H9 (cell line): ENCODE measurements around the gene THEM4. TPM values are rescaled to one million over a fixed set of nuclear protein-coding genes. Genes with fewer than 3 reads are reported as not detected.

Experiments
- DNase-seq: peaks from one replicate; pipeline ENCODE4 v3.0.0-alpha.2; 2017
- H2AFZ ChIP-seq: one replicate; pipeline ENCODE4 v1.6.1; 2013; ENCODE audit warnings: mild to moderate bottlenecking, low read length, control low read depth, moderate library complexity
- H2AK5ac ChIP-seq: 2 replicates; pipeline ENCODE4 v1.6.1; 2013; ENCODE audit warnings: low read length, control low read depth, mixed read lengths; ENCODE audit not compliant: insufficient read length
- H2BK120ac ChIP-seq: one replicate; pipeline ENCODE4 v1.6.1; 2013; ENCODE audit warnings: low read depth, mild to moderate bottlenecking, low read length, control low read depth, inconsistent platforms; ENCODE audit not compliant: poor library complexity, severe bottlenecking
- H2BK12ac ChIP-seq: 2 replicates; pipeline ENCODE4 v1.6.1; 2013; ENCODE audit warnings: low read length, control low read depth, mixed read lengths, low read depth; ENCODE audit not compliant: insufficient read length
- H2BK15ac ChIP-seq: 2 replicates; pipeline ENCODE4 v1.6.1; 2013; ENCODE audit warnings: low read depth, low read length, control low read depth
- H2BK20ac ChIP-seq: one replicate; pipeline ENCODE4 v1.6.1; 2013; ENCODE audit warnings: low read depth, mild to moderate bottlenecking, low read length, control low read depth, inconsistent platforms; ENCODE audit not compliant: poor library complexity, severe bottlenecking
- H2BK5ac ChIP-seq: 2 replicates; pipeline ENCODE4 v1.6.1; 2013; ENCODE audit warnings: low read length, control low read depth, mixed read lengths; ENCODE audit not compliant: insufficient read length
- H3K14ac ChIP-seq: 2 replicates; pipeline ENCODE4 v1.6.1; 2013; ENCODE audit warnings: low read length, control low read depth; ENCODE audit not compliant: insufficient read depth
- H3K18ac ChIP-seq: 2 replicates; pipeline ENCODE4 v1.6.1; 2013; ENCODE audit warnings: low read depth, mild to moderate bottlenecking, mixed read lengths, low read length, control low read depth; ENCODE audit not compliant: insufficient read length
- H3K23ac ChIP-seq: 2 replicates; pipeline ENCODE4 v1.6.1; 2013; ENCODE audit warnings: low read length, control low read depth, mixed read lengths, low read depth; ENCODE audit not compliant: insufficient read length
- H3K23me2 ChIP-seq: 2 replicates; pipeline ENCODE4 v1.6.1; 2013; ENCODE audit warnings: low read depth, mild to moderate bottlenecking, mixed read lengths, low read length, control low read depth; ENCODE audit not compliant: insufficient read length, poor library complexity, severe bottlenecking
- H3K27ac ChIP-seq: 2 replicates; pipeline ENCODE4 v1.5.1; 2013; ENCODE audit warnings: low read length, control low read depth, mixed read lengths, low read depth; ENCODE audit not compliant: insufficient read length
- H3K27me3 ChIP-seq: 2 replicates; pipeline ENCODE4 v1.6.1; 2013; ENCODE audit warnings: low read length, control low read depth, inconsistent platforms; ENCODE audit not compliant: insufficient read depth
- H3K4ac ChIP-seq: 2 replicates; pipeline ENCODE4 v1.6.1; 2013; ENCODE audit warnings: low read depth, mild to moderate bottlenecking, control low read depth, inconsistent platforms, low read length, moderate library complexity
- H3K4me1 ChIP-seq: 2 replicates; pipeline ENCODE4 v1.6.1; 2013; ENCODE audit warnings: low read length, control low read depth, inconsistent platforms; ENCODE audit not compliant: insufficient read depth
- H3K4me2 ChIP-seq: 2 replicates; pipeline ENCODE4 v1.6.1; 2013; ENCODE audit warnings: low read length, control low read depth, mixed read lengths; ENCODE audit not compliant: insufficient read length, insufficient read depth
- H3K56ac ChIP-seq: 2 replicates; pipeline ENCODE4 v1.6.1; 2013; ENCODE audit warnings: low read depth, mild to moderate bottlenecking, mixed read lengths, low read length, control low read depth; ENCODE audit not compliant: insufficient read length
- H3K79me1 ChIP-seq: 2 replicates; pipeline ENCODE4 v1.6.1; 2013; ENCODE audit warnings: low read depth, mild to moderate bottlenecking, moderate library complexity, low read length, control low read depth, inconsistent platforms; ENCODE audit not compliant: insufficient read depth, poor library complexity, severe bottlenecking
- H3K79me2 ChIP-seq: 2 replicates; pipeline ENCODE4 v1.6.1; 2013; ENCODE audit warnings: low read length, control low read depth, inconsistent platforms; ENCODE audit not compliant: insufficient read depth
- H3K9ac ChIP-seq: 2 replicates; pipeline ENCODE4 v1.6.1; 2013; ENCODE audit warnings: low read length, control low read depth, mixed read lengths; ENCODE audit not compliant: insufficient read length; ENCODE audit errors: extremely low read depth
- H3K9me3 ChIP-seq: one replicate; pipeline ENCODE4 v1.6.1; 2013; ENCODE audit warnings: low read depth, low read length, inconsistent platforms; ENCODE audit not compliant: control insufficient read depth
- H3T11ph ChIP-seq: one replicate; pipeline ENCODE4 v1.6.1; 2013; ENCODE audit warnings: mild to moderate bottlenecking, low read length, control low read depth, inconsistent platforms
- H4K20me1 ChIP-seq: one replicate; pipeline ENCODE4 v1.6.1; 2013; ENCODE audit not compliant: control insufficient read depth, insufficient read length, insufficient read depth
- H4K5ac ChIP-seq: 2 replicates; pipeline ENCODE4 v1.6.1; 2013; ENCODE audit warnings: low read depth, mild to moderate bottlenecking, mixed read lengths, low read length, control low read depth; ENCODE audit not compliant: insufficient read length
- H4K8ac ChIP-seq: replicated peaks from 2 replicates; pipeline ENCODE4 v1.6.1; 2013; ENCODE audit warnings: low read length, control low read depth, mixed read lengths, low read depth; ENCODE audit not compliant: insufficient read length
- H4K91ac ChIP-seq: 2 replicates; pipeline ENCODE4 v1.6.1; 2013; ENCODE audit warnings: low read depth, mild to moderate bottlenecking, moderate library complexity, mixed read lengths, low read length, control low read depth; ENCODE audit not compliant: insufficient read length
- H3K27ac Mint-ChIP-seq, 3 experiments: 2 replicates in 2 of 3; 3 replicates in 1 of 3; pipeline ENCODE4 v1.8.0; 2020 to 2021; ENCODE audit warnings: mixed read lengths in 3 of 3, mild to moderate bottlenecking in 1 of 3, moderate library complexity in 1 of 3
- H3K27me3 Mint-ChIP-seq: 2 replicates; pipeline ENCODE4 v1.8.0; 2021; ENCODE audit warnings: low read depth, mild to moderate bottlenecking, moderate library complexity, mixed read lengths
- H3K36me3 Mint-ChIP-seq, 3 experiments: 2 replicates in 2 of 3; 3 replicates in 1 of 3; pipeline ENCODE4 v1.8.0; 2020 to 2021; ENCODE audit warnings: low read depth in 3 of 3, mixed read lengths in 3 of 3; ENCODE audit not compliant: insufficient read depth in 1 of 3
- H3K4me1 Mint-ChIP-seq, 2 experiments: 2 replicates each; pipeline ENCODE4 v1.8.0; 2020; ENCODE audit warnings: mixed read lengths in 2 of 2
- H3K4me3 Mint-ChIP-seq, 2 experiments: 2 replicates in 1 of 2; 3 replicates in 1 of 2; pipeline ENCODE4 v1.8.0; 2020 to 2021; ENCODE audit warnings: mild to moderate bottlenecking in 2 of 2, mixed read lengths in 2 of 2, moderate library complexity in 1 of 2
- H3K9me3 Mint-ChIP-seq, 2 experiments: 2 replicates in 1 of 2; 3 replicates in 1 of 2; pipeline ENCODE4 v1.8.0; 2020; ENCODE audit warnings: mild to moderate bottlenecking in 2 of 2, mixed read lengths in 2 of 2, moderate library complexity in 1 of 2
- WGBS: extraction: QIAGEN DNeasy Blood & Tissue Kit; methylation state at CpG from one replicate; pipeline ENCODE4 v1.1.7; 2013; ENCODE audit warnings: missing lambda C conversion rate, low lambda C conversion rate, mixed read lengths; ENCODE audit not compliant: insufficient read length; ENCODE audit errors: extremely low coverage; 5-methylcytosine and 5-hydroxymethylcytosine counted together
- total RNA-seq: library from RNA; stranded (reverse); gene quantifications from 2 replicates; pipeline ENCODE4 v1.2.1, GENCODE V29; 2021
- TF ChIP-seq, protein P1 (sequence below): fragments of 200-600 bp; sonication (generic); conservative IDR thresholded peaks from 3 replicates; pipeline ENCODE4 v1.8.0; 2021; ENCODE audit warnings: antibody characterized with exemption, mild to moderate bottlenecking

The THEM4 gene
- total RNA-seq, 1 experiment from 2014 or later, result 10.5 TPM

DNA sequence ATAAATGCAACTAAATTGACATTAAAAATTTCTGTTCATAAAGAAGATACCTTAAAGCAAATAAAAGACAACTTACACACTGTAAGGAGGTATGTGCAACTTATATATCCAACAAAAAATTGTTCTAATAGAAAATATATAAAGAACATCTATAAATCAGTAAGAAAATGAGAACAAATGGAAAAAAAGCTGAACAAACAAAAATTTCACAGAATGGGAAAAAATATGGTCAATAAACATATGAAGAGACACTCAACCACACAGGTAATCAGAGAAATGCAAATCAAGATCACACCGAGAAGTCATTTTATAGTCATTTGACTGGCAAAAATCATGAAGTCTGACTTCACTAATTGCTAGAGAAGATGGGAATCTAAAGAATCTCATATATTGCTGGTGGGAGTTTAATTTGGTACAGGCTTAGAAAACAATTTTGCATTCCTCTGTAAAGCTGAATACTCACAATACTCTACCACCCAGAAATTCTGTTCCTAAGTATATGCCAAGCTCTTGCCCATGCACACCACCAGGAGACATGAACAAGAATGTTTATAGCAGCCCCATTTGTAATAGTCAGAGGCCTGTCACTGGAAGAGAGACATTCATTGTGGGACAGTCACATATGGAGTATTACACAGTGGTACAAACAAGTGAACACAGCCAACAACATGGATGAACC is 33.8 kb downstream of the THEM4 start:
- Histone ChIP-seq H3K79me2 (no peaks in the 10 kb centered on the region), H4K8ac (no peak overlapping the region), H3K4ac (no peak overlapping the region), H2BK12ac (no peak overlapping the region), H2AK5ac (no peak overlapping the region), H3K4me2 (no peak overlapping the region), H3K4me1 (no peaks in the 10 kb centered on the region), H2BK15ac (no peak overlapping the region), H3K27ac (no peak overlapping the region), H2BK20ac (no peak overlapping the region), H3K14ac (no peak overlapping the region), H2BK120ac (no peak overlapping the region), H3K56ac (no peak overlapping the region), H3K9me3 (no peaks in the 10 kb centered on the region), H3K27me3 (no peaks in the 10 kb centered on the region), H3K18ac (no peak overlapping the region), H3T11ph (no peak overlapping the region), H3K23ac (no peak overlapping the region), H4K20me1 (no peaks in the 10 kb centered on the region), H4K5ac (no peak overlapping the region), H2AFZ (no peak overlapping the region), H4K91ac (no peak overlapping the region), H2BK5ac (no peak overlapping the region), H3K23me2 (no peaks in the 10 kb centered on the region), H3K9ac (no peak overlapping the region), H3K79me1 (no peaks in the 10 kb centered on the region)
- Mint-ChIP-seq H3K27ac (no peak overlapping the region), H3K27me3 (no peaks in the 10 kb centered on the region; the same call in 1 of the 2 replicates), H3K4me1 (peaks cover 15% of the 10 kb centered on the region in 2 experiments), H3K4me3 (no peak overlapping the region), H3K9me3 (no peaks in the 10 kb centered on the region), H3K36me3 (peaks cover 3 to 6% (median 4%) of the 10 kb centered on the region in 3 experiments; a peak in 3 of 7 replicates)
- no peak for DNase-seq
- WGBS, result no CpG with 5 or more reads among the region's 1 CpG
- TF ChIP-seq, protein P1, sequence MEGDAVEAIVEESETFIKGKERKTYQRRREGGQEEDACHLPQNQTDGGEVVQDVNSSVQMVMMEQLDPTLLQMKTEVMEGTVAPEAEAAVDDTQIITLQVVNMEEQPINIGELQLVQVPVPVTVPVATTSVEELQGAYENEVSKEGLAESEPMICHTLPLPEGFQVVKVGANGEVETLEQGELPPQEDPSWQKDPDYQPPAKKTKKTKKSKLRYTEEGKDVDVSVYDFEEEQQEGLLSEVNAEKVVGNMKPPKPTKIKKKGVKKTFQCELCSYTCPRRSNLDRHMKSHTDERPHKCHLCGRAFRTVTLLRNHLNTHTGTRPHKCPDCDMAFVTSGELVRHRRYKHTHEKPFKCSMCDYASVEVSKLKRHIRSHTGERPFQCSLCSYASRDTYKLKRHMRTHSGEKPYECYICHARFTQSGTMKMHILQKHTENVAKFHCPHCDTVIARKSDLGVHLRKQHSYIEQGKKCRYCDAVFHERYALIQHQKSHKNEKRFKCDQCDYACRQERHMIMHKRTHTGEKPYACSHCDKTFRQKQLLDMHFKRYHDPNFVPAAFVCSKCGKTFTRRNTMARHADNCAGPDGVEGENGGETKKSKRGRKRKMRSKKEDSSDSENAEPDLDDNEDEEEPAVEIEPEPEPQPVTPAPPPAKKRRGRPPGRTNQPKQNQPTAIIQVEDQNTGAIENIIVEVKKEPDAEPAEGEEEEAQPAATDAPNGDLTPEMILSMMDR, result no peak
